ENCODE measurements around the gene CEP170.

DNA sequence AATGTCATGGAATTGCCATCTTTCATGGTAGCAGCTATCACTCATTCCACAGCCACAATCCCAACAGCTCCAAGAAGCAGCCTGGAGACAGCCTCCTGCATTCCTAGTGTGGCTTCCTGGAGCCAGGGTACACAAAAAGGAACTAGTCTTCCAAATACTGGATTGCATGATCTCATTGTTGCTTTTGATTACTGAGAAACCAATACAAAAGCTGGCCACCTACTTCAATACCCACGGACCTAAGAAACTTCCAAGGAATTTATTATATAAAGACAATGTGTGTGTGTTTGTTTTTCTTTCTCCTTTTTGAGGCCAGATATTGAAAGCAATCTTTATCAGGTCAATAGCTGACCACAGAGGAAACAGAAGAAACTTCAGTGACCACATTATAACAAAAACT, 25.6 kb downstream of the CEP170 start:
- TF ChIP-seq EZH2 (IDR thresholded peaks at IDR 0.05) (no peak), POLR2AphosphoS5 (IDR thresholded peaks at IDR 0.05; ENCODE audit: borderline replicate concordance, low read depth, low read length) (no peak)
